A549 (cell line): ENCODE data around the gene TEC.

Experiments
- EP300 ChIP-seq, 2 experiments: fragments of >200 bp; sonication (Bioruptor Twin); formaldehyde crosslinking; IDR thresholded peaks; 2 replicates in 1 of 2; 3 replicates in 1 of 2; pipeline ENCODE4 v1.6.1; 2016 to 2017
- ZSCAN20 ChIP-seq: fragments of 250-450 bp; sonication (Bioruptor Pico); IDR thresholded peaks from 2 replicates; pipeline ENCODE4 v1.8.0; 2022; ENCODE audit warnings: mild to moderate bottlenecking, moderate library complexity
- TF ChIP-seq, protein P1 (sequence below): fragments of 150-350 bp; IDR thresholded peaks from 2 replicates; pipeline ENCODE4 v1.6.1; 2014; ENCODE audit warnings: low read depth, mild to moderate bottlenecking, low read length
- TF ChIP-seq, protein P2 (sequence below): fragments of 250-450 bp; sonication (Bioruptor Pico); IDR thresholded peaks from 2 replicates; pipeline ENCODE4 v1.5.0; 2021; ENCODE audit warnings: mild to moderate bottlenecking, moderate library complexity, borderline replicate concordance

DNA sequence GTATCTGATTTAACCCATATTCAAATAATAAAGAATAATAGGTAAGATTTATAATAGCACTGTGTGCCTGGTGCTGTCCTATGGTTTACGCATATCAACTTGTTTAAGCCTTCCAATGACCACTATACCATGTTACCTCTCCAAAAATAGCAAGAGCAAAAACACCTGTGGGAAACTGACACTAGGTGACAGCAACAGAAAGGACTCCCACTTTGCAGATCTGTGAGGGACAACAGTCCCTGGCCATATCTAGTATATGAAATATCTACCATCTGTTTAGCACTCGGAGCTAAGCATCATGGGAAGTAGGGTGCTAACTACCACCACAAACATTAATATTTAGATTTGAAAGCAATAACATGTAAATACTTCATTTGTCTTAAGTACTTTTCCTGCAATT lies 79.9 kb downstream of the TEC start:
- TF ChIP-seq, protein P1, sequence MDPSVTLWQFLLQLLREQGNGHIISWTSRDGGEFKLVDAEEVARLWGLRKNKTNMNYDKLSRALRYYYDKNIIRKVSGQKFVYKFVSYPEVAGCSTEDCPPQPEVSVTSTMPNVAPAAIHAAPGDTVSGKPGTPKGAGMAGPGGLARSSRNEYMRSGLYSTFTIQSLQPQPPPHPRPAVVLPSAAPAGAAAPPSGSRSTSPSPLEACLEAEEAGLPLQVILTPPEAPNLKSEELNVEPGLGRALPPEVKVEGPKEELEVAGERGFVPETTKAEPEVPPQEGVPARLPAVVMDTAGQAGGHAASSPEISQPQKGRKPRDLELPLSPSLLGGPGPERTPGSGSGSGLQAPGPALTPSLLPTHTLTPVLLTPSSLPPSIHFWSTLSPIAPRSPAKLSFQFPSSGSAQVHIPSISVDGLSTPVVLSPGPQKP: no peak
- TF ChIP-seq ZSCAN20 (CRISPR knock-in tag): no peak
- TF ChIP-seq EP300 (IDR thresholded peaks at IDR 0.05): no peak
- TF ChIP-seq, protein P2, sequence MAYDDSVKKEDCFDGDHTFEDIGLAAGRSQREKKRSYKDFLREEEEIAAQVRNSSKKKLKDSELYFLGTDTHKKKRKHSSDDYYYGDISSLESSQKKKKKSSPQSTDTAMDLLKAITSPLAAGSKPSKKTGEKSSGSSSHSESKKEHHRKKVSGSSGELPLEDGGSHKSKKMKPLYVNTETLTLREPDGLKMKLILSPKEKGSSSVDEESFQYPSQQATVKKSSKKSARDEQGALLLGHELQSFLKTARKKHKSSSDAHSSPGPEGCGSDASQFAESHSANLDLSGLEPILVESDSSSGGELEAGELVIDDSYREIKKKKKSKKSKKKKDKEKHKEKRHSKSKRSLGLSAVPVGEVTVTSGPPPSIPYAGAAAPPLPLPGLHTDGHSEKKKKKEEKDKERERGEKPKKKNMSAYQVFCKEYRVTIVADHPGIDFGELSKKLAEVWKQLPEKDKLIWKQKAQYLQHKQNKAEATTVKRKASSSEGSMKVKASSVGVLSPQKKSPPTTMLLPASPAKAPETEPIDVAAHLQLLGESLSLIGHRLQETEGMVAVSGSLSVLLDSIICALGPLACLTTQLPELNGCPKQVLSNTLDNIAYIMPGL (CRISPR knock-in tag): no peak
